Effector CD8-positive, alpha-beta T cell (primary cell): ENCODE measurements around the gene IPO13.

ENCODE experiments used
- DNase-seq: peaks from one replicate; lab custom pipeline; 2025; lab: John Stamatoyannopoulos, UW

The IPO13 gene

GRCh38 chr1:43974443-43975248 lies 27.9 kb downstream of the IPO13 start, which contains the start of gene ATP6V0B:
Gene ATP6V0B, plus strand, starts transcription at chr1:43974960. Its CDS starts 81 bp downstream, at chr1:43975041.
- peak; percentile 90 for DNase-seq

GRCh38 chr1:43975249-43975961 lies 28.7 kb downstream of the IPO13 start:
- peak; percentile 40 for DNase-seq

GRCh38 chr1:43976045-43976444 lies 29.3 kb downstream of the IPO13 start:
- no peak for DNase-seq

GRCh38 chr1:43976890-43977289 lies 30.1 kb downstream of the IPO13 start:
- DNase-seq = no peak

GRCh38 chr1:43977376-43978263 lies 30.9 kb downstream of the IPO13 start:
- no peak for DNase-seq

- DNase-seq = no peak
Observed at GRCh38 chr1:43978264-43978550, 31.5 kb downstream of the IPO13 start.

GRCh38 chr1:43978551-43979260 lies 32.0 kb downstream of the IPO13 start, which contains the start of gene B4GALT2:
Gene B4GALT2, plus strand, starts transcription at chr1:43979210. Its CDS starts 1,951 bp downstream, at chr1:43981161.
- no peak for DNase-seq

GRCh38 chr1:43979261-43979527 lies 32.4 kb downstream of the IPO13 start:
- DNase-seq = no peak

- DNase-seq = no peak
Observed at GRCh38 chr1:43979528-43980254, 32.9 kb downstream of the IPO13 start.

- no peak for DNase-seq
Observed at GRCh38 chr1:43980255-43981134, 33.7 kb downstream of the IPO13 start.

- no peak for DNase-seq
Observed at GRCh38 chr1:43981135-43981491, 34.4 kb downstream of the IPO13 start.

- no peak for DNase-seq
Observed at GRCh38 chr1:43981636-43982035, 34.9 kb downstream of the IPO13 start.

GRCh38 chr1:43982241-43982640 lies 35.5 kb downstream of the IPO13 start:
- DNase-seq = no peak

GRCh38 chr1:43982808-43983207 lies 36.1 kb downstream of the IPO13 start:
- no peak for DNase-seq

GRCh38 chr1:43983253-43983899 lies 36.6 kb downstream of the IPO13 start:
- no peak for DNase-seq

GRCh38 chr1:43984855-43985254 lies 38.1 kb downstream of the IPO13 start:
- no peak for DNase-seq

- no peak for DNase-seq
Observed at GRCh38 chr1:43985984-43986595, 39.3 kb downstream of the IPO13 start.

GRCh38 chr1:43986712-43987111 lies 40.0 kb downstream of the IPO13 start:
- no peak for DNase-seq

- no peak for DNase-seq
Observed at GRCh38 chr1:43987159-43987902, 40.6 kb downstream of the IPO13 start.
